ENCODE data around the gene ZNF638. TPM values are rescaled to one million over a fixed set of nuclear protein-coding genes. Genes with fewer than 3 reads are reported as not detected.

ZNF638 gene
- polyA plus RNA-seq, 1 of the 3 experiments (the other 2 are of a cell fraction), result 28.1 TPM

GRCh38 chr2:71474744-71475397 is 143.3 kb downstream of the ZNF638 start:
- DNase-seq, result no peak
- Histone ChIP-seq H2AFZ (ENCODE audit: low read depth) (no peak overlapping the region), H3K27me3 (ENCODE audit: insufficient read depth) (0 out of 2 replicates have a peak, but pooled peaks cover 6% of the 10 kb centered on the region), H3K4me1 (ENCODE audit: control insufficient read depth in 1 of 2, insufficient read depth in 2 of 2, low read depth in 1 of 2, low read length in 1 of 2) (peaks cover 0 to 6% of the 10 kb centered on the region in 2 experiments; a peak in 1 of 4 replicates), H3K9me2 (no peaks in the 10 kb centered on the region), H3K4me3 (ENCODE audit: low read depth in 2 of 2, low read length in 1 of 2) (no peak overlapping the region), H3K36me3 (replicated peaks in 1 of 2; ENCODE audit: control insufficient read depth in 1 of 2, insufficient read depth in 2 of 2, low read length in 1 of 2) (no peaks in the 10 kb centered on the region), H4K20me1 (ENCODE audit: insufficient read depth) (no peaks in the 10 kb centered on the region), H3F3A (replicated peaks; ENCODE audit: insufficient read depth) (no peaks in the 10 kb centered on the region), H3K27ac (ENCODE audit: low read depth in 2 of 2, low read length in 1 of 2) (no peak overlapping the region), H3K4me2 (no peak overlapping the region), H3K9ac (no peak overlapping the region), H3K9me3 (no peaks in the 10 kb centered on the region), H3K79me2 (ENCODE audit: insufficient read depth) (no peaks in the 10 kb centered on the region)
- TF ChIP-seq SMC3 (IDR thresholded peaks at IDR 0.05; ENCODE audit: low read depth, low read length) (no peak), FOXJ3 (CRISPR knock-in tag; IDR thresholded peaks at IDR 0.05) (no peak), PBX3 (IDR thresholded peaks at IDR 0.05) (no peak), POLR2AphosphoS5 (IDR thresholded peaks at IDR 0.05; ENCODE audit: low read depth, low read length) (no peak), EP300 (IDR thresholded peaks at IDR 0.05; ENCODE audit: borderline replicate concordance in 1 of 2, low read depth in 1 of 2, low read length in 1 of 2) (no peak), SIN3A (IDR thresholded peaks at IDR 0.05; ENCODE audit: borderline replicate concordance, low read depth, low read length) (no peak), IRF3 (IDR thresholded peaks at IDR 0.05; ENCODE audit: low read depth, low read length) (no peak), USF1 (IDR thresholded peaks at IDR 0.05; ENCODE audit: borderline replicate concordance, low read depth) (no peak), GABPA (IDR thresholded peaks at IDR 0.05; ENCODE audit: low read depth) (no peak), FOXM1 (IDR thresholded peaks at IDR 0.05; ENCODE audit: low read depth) (no peak), RXRA (IDR thresholded peaks at IDR 0.05; ENCODE audit: borderline replicate concordance, low read depth) (no peak), MAX (IDR thresholded peaks at IDR 0.05; ENCODE audit: low read depth) (no peak), GATA2 (CRISPR knock-in tag; IDR thresholded peaks at IDR 0.05) (no peak), MXI1 (IDR thresholded peaks at IDR 0.05; ENCODE audit: low read depth, low read length) (no peak), USF2 (IDR thresholded peaks at IDR 0.05; ENCODE audit: borderline replicate concordance, low read depth, low read length) (no peak), ZBTB33 (IDR thresholded peaks at IDR 0.05; ENCODE audit: borderline replicate concordance, low read depth) (no peak), TEAD4 (IDR thresholded peaks at IDR 0.05; ENCODE audit: borderline replicate concordance, insufficient read depth) (no peak), RFX5 (IDR thresholded peaks at IDR 0.05; ENCODE audit: low read length) (no peak), ELF1 (IDR thresholded peaks at IDR 0.05) (no peak)
- ChIA-PET CTCF (interaction anchor here (1.0 to 2.4 kb wide), 3 partner anchors 12 to 176 kb away, joined by 3 to 8 read pairs (median 4); no protein-coding TSS in a partner anchor), POLR2A (no interaction called here)
- 71% methylated on average over 9 of the region's 10 CpGs for WGBS (ENCODE audit: low lambda C conversion rate)
